Astrocyte (in vitro differentiated cells and primary cell): Measurements from ENCODE around the gene SLC44A5. TPM values are rescaled to one million over a fixed set of nuclear protein-coding genes. Genes with fewer than 3 reads are reported as not detected.

Source experiments
- DNase-seq: peaks from one replicate; pipeline ENCODE4 v3.0.0-alpha.2; 2010; ENCODE audit warnings: low read depth
- FAIRE-seq: peaks from 2 replicates; lab custom pipeline; 2011; peaks lifted over from hg19 to GRCh38; lab: Jason Lieb, UNC
- H2AFZ ChIP-seq: 2 replicates; pipeline ENCODE4 v1.6.0; 2012; ENCODE audit warnings: low read depth, low read length, inconsistent platforms
- H3K27ac ChIP-seq: 2 replicates; pipeline ENCODE4 v1.5.1; 2011; ENCODE audit warnings: low read depth, low read length, inconsistent platforms
- H3K27me3 ChIP-seq: 2 replicates; pipeline ENCODE4 v1.6.0; 2011; ENCODE audit warnings: low read length, inconsistent platforms; ENCODE audit not compliant: insufficient read depth
- H3K36me3 ChIP-seq: 2 replicates; pipeline ENCODE4 v1.5.1; 2011; ENCODE audit warnings: low read length, inconsistent platforms; ENCODE audit not compliant: insufficient read depth
- H3K4me1 ChIP-seq: 2 replicates; pipeline ENCODE4 v1.5.1; 2011; ENCODE audit warnings: low read length, inconsistent platforms; ENCODE audit not compliant: insufficient read depth
- H3K4me2 ChIP-seq: 2 replicates; pipeline ENCODE4 v1.6.0; 2012; ENCODE audit warnings: low read length, inconsistent platforms
- H3K4me3 ChIP-seq: 2 replicates; pipeline ENCODE4 v1.5.1; 2011; ENCODE audit warnings: low read depth, mild to moderate bottlenecking, low read length, inconsistent platforms; ENCODE audit not compliant: insufficient read depth
- H3K79me2 ChIP-seq: 2 replicates; pipeline ENCODE4 v1.6.0; 2012; ENCODE audit warnings: mild to moderate bottlenecking, low read length, inconsistent platforms; ENCODE audit not compliant: insufficient read depth
- H3K9ac ChIP-seq: 2 replicates; pipeline ENCODE4 v1.6.0; 2012; ENCODE audit warnings: mild to moderate bottlenecking, low read length, inconsistent platforms
- H3K9me3 ChIP-seq: 2 replicates; pipeline ENCODE4 v1.5.1; 2012; ENCODE audit warnings: low read depth, mild to moderate bottlenecking, low read length, inconsistent platforms; ENCODE audit not compliant: insufficient read depth
- H4K20me1 ChIP-seq: 2 replicates; pipeline ENCODE4 v1.6.0; 2012; ENCODE audit warnings: low read length, inconsistent platforms; ENCODE audit not compliant: insufficient read depth
- H3K27ac Mint-ChIP-seq: one replicate; pipeline ENCODE4 v1.8.0; 2021; ENCODE audit warnings: mild to moderate bottlenecking, mixed read lengths; ENCODE audit not compliant: unreplicated experiment
- H3K27me3 Mint-ChIP-seq: one replicate; pipeline ENCODE4 v1.8.0; 2021; ENCODE audit warnings: low read depth, mixed read lengths; ENCODE audit not compliant: unreplicated experiment
- H3K36me3 Mint-ChIP-seq: one replicate; pipeline ENCODE4 v1.8.0; 2021; ENCODE audit warnings: low read depth, mixed read lengths; ENCODE audit not compliant: unreplicated experiment
- H3K4me1 Mint-ChIP-seq: one replicate; pipeline ENCODE4 v1.8.0; 2021; ENCODE audit warnings: low read depth, mixed read lengths; ENCODE audit not compliant: unreplicated experiment
- H3K4me3 Mint-ChIP-seq: one replicate; pipeline ENCODE4 v1.8.0; 2021; ENCODE audit warnings: mild to moderate bottlenecking, moderate library complexity, mixed read lengths; ENCODE audit not compliant: unreplicated experiment
- H3K9me3 Mint-ChIP-seq: one replicate; pipeline ENCODE4 v1.8.0; 2021; ENCODE audit warnings: mild to moderate bottlenecking, mixed read lengths; ENCODE audit not compliant: unreplicated experiment
- EZH2 ChIP-seq: IDR thresholded peaks from 2 replicates; pipeline ENCODE4 v1.6.1; 2012; ENCODE audit warnings: mild to moderate bottlenecking, low read length, inconsistent platforms; ENCODE audit not compliant: insufficient read depth
- total RNA-seq: library from RNA; stranded (reverse); gene quantifications from 2 replicates; pipeline ENCODE4 v1.2.1, GENCODE V29; 2021
- TF ChIP-seq, protein P1 (sequence below): IDR thresholded peaks from 2 replicates; pipeline ENCODE4 v1.5.1; 2011; ENCODE audit warnings: low read depth, mild to moderate bottlenecking, inconsistent platforms, low read length, moderate library complexity; ENCODE audit not compliant: insufficient read depth

SLC44A5 gene
- total RNA-seq, 1 donor from 2014 or later: 2.2 TPM

DNA sequence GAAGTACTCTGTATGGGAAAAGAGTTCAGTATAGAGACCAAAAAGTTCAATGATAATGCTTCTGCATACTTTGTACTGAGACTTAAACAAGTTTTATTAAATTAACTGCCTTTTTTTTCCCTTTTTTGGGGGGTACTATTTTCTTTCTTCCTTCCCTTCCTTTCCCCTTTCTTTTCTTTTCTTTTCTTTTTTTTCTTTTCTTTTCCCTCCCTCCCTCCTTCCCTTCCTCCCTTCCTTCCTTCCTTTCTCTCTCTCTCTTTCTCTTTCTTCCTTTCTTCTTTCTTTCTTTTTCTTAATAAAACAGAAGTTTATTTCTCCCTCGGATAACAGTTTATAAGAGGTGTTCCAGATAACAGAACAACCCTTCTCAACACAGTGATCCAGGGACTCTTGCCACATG lies 399.3 kb downstream of the SLC44A5 start:
- H4K20me1 ChIP-seq: no peaks in the 10 kb centered on the region

DNA sequence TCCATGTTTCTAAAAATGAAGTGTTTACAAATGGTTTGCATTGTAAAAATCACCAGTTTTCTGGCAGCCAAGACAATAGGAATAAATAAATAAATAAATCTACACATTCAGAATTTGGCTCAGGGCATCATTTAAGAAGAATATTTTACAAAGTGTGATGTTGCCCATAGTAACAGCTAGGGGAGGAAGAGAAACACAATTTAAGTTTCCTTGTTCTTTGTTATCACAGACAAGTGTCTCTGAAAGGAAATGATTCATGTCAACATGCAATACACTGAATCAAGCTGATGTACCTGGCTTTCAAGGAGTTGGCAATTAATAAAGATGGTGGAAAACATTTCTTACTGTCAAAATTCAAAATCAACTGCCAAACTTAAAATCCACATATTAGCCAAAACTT lies 402.1 kb downstream of the SLC44A5 start:
- no peak overlapping the region for H3K4me3 ChIP-seq
- H2AFZ ChIP-seq: no peak overlapping the region
- H3K9me3 ChIP-seq: no peaks in the 10 kb centered on the region
- no peak overlapping the region for H3K27ac ChIP-seq
- Mint-ChIP-seq H3K4me3 (no peak overlapping the region), H3K4me1 (no peaks in the 10 kb centered on the region), H3K9me3 (no peaks in the 10 kb centered on the region), H3K27ac (no peak overlapping the region), H3K36me3 (no peaks in the 10 kb centered on the region), H3K27me3 (no peaks in the 10 kb centered on the region)
- no peak for FAIRE-seq
- no peak overlapping the region for H3K4me2 ChIP-seq
- H3K36me3 ChIP-seq: no peaks in the 10 kb centered on the region
- H3K9ac ChIP-seq: no peak overlapping the region
- no peaks in the 10 kb centered on the region for H3K79me2 ChIP-seq
- no peaks in the 10 kb centered on the region for H4K20me1 ChIP-seq
- TF ChIP-seq, protein P1, sequence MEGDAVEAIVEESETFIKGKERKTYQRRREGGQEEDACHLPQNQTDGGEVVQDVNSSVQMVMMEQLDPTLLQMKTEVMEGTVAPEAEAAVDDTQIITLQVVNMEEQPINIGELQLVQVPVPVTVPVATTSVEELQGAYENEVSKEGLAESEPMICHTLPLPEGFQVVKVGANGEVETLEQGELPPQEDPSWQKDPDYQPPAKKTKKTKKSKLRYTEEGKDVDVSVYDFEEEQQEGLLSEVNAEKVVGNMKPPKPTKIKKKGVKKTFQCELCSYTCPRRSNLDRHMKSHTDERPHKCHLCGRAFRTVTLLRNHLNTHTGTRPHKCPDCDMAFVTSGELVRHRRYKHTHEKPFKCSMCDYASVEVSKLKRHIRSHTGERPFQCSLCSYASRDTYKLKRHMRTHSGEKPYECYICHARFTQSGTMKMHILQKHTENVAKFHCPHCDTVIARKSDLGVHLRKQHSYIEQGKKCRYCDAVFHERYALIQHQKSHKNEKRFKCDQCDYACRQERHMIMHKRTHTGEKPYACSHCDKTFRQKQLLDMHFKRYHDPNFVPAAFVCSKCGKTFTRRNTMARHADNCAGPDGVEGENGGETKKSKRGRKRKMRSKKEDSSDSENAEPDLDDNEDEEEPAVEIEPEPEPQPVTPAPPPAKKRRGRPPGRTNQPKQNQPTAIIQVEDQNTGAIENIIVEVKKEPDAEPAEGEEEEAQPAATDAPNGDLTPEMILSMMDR: no peak
- TF ChIP-seq EZH2: no peak
- no peak for DNase-seq
- no peaks in the 10 kb centered on the region for H3K27me3 ChIP-seq
- H3K4me1 ChIP-seq: no peaks in the 10 kb centered on the region

More for the DNA sequence above, 399.3 kb downstream of the SLC44A5 start:
- FAIRE-seq (no peak), DNase-seq (no peak)
- no peak overlapping the region for H3K4me3 ChIP-seq
- H3K9me3 Mint-ChIP-seq: no peaks in the 10 kb centered on the region
- H3K4me2 ChIP-seq: no peak overlapping the region
- TF ChIP-seq, protein P1: no peak
- TF ChIP-seq EZH2: no peak
- H3K27me3 ChIP-seq: no peaks in the 10 kb centered on the region
- no peaks in the 10 kb centered on the region for H3K36me3 Mint-ChIP-seq
- H3K9ac ChIP-seq: no peak overlapping the region
- H3K9me3 ChIP-seq: no peaks in the 10 kb centered on the region
- H3K79me2 ChIP-seq: no peaks in the 10 kb centered on the region
- H3K4me1 ChIP-seq: no peaks in the 10 kb centered on the region
- H2AFZ ChIP-seq: no peak overlapping the region
- no peak overlapping the region for H3K4me3 Mint-ChIP-seq
- H3K36me3 ChIP-seq: no peaks in the 10 kb centered on the region
- H3K27me3 Mint-ChIP-seq: no peaks in the 10 kb centered on the region
- H3K27ac ChIP-seq: no peak overlapping the region
- no peak overlapping the region for H3K27ac Mint-ChIP-seq
- no peaks in the 10 kb centered on the region for H3K4me1 Mint-ChIP-seq

DNA sequence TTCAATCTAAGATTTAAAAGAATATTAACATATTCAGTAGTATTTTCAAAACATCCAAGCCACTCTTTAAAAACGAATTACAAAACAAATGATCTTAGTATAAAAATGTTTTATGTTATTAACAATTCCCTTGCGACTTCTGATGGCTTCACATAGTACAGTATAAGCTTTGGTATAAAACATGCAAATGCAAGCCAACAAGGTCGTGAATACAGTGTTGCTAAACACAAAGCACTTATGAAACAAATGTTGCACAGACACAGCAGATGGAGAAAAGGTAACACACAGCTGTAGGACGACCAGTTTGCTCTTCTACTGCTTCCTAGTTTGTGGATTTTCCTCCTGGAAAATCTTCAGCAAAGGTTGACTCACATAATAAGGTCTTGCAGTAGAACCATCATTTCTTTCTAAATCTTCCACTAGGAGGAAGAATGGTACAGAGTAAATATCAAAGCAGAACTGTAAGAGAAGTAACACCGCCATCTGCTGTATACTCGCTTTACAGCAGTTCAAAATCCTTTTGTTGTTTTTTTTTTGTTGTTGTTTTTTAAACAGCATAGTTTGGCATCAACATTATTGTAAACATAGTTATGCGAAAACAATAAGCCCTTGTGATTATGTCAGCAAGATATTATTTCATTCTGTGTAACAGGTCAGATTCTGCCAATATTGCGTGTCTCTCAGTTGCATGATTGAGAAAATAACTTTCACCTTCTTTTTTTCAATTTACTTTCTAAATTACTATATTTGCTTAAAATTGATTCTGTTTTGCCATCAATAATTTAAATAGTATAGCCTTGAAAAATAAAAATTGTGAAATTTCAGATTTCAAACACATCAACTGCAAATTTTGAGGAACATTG lies 407.3 kb downstream of the SLC44A5 start:
- Histone ChIP-seq H3K4me3 (no peak overlapping the region), H3K79me2 (no peaks in the 10 kb centered on the region), H3K4me1 (no peaks in the 10 kb centered on the region), H3K4me2 (no peak overlapping the region), H3K27ac (no peak overlapping the region), H3K9ac (no peak overlapping the region), H3K36me3 (no peaks in the 10 kb centered on the region), H3K27me3 (no peaks in the 10 kb centered on the region), H2AFZ (no peak overlapping the region), H3K9me3 (no peaks in the 10 kb centered on the region), H4K20me1 (no peaks in the 10 kb centered on the region)
- TF ChIP-seq EZH2: no peak
- TF ChIP-seq, protein P1: peak; percentile 83
- peak; percentile 43 for FAIRE-seq
- no peaks in the 10 kb centered on the region for H3K36me3 Mint-ChIP-seq
- H3K27ac Mint-ChIP-seq: no peak overlapping the region
- H3K9me3 Mint-ChIP-seq: no peaks in the 10 kb centered on the region
- H3K27me3 Mint-ChIP-seq: no peaks in the 10 kb centered on the region
- H3K4me3 Mint-ChIP-seq: no peak overlapping the region
- DNase-seq: peak; percentile 26
- H3K4me1 Mint-ChIP-seq: no peaks in the 10 kb centered on the region
